Glomerular endothelial cell (primary cell): ENCODE measurements around the gene RHPN2. TPM values are rescaled to one million over a fixed set of nuclear protein-coding genes. Genes with fewer than 3 reads are reported as not detected.
"Not testable (repeated sequence)": the region's sequence is repeated elsewhere in the genome, so short reads cannot be mapped to it uniquely, and the experiment has no call there.

Experiments
- DNase-seq: peaks from one replicate; pipeline ENCODE4 v3.0.0-alpha.2; 2011; ENCODE audit warnings: low read depth, low spot score; ENCODE audit errors: extremely low read depth
- total RNA-seq: library from RNA; depleted of rRNA; stranded (reverse); fragments of >200 nt; gene quantifications from 2 replicates; pipeline ENCODE4 v1.2.3, GENCODE V29; 2015

RHPN2 gene
- total RNA-seq, 1 donor from 2014 or later = 2.8 TPM

- no peak for DNase-seq
Observed at GRCh38 chr19:33066543-33066942, 1.9 kb upstream of the RHPN2 start.

DNA sequence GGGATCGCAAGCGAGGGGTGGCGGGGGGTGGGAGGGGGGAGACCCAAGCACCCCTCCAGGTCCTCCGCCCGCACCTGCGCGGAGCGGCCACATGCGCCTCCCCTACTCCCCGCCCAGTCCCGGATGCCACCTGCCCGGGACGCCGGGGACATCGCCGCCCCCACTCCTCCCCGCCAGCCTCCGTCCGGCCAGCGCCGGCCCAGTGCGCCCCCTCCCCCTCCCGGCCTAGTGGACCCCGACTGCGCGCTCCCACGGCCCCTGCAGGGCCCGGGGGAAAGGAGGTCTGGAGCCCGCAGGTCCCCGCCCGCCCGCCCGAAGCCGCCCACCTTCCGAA, 263 bp downstream of the RHPN2 start:
- DNase-seq = no peak

DNA sequence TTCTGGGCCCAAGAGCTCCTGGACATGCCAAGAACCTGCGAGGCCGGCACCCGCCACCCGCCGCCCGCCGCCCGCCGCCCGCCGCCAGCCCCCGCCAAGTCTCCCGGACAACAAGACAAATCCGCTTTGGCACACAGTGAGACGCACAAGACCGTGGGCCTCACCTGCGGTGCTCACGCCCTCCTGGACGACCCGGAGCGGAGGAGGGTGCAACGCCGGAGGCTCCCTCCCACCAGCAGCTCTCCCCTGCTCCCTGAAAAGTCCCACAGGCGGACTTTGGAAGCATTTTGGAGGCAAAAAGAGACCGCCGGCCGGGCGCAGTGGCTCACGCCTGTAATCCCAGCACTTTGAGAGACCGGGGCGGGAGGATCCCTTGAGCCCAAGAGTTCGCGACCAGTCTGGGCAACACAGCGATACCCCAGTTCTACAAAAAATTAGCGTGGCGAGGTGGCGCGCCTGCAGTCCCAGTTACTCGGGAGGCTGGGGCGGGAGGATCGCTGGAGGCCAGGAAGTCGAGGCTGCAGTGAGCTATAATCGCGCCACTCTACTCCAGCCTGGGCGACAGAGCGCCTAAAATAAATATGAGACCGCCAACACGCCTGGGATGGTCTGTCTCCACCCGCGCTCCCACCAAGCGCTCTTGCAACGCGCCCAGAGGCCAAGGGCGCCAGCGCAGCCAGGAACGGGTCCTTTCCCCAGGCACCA, 783 bp downstream of the RHPN2 start:
- DNase-seq = no peak

DNA sequence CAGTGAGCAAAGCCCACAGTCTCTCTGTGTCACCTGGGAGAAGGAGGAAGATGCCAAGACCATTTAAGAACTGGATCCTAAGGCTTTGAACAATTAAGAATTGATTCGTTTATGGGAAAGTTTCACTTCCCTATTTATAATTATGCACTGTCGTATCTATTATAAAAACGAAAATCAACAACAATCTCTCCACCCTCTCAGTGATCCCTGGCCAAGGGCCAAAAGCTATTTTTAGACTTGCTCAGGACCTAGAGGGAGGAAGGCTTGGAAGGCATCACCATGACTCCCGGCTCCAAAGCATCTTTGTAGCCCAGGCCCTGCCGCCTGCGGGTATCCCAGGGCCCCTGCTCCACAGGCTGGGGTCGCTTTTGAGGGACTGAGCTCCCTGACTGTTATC, 1.3 kb downstream of the RHPN2 start:
- DNase-seq = no peak

DNA sequence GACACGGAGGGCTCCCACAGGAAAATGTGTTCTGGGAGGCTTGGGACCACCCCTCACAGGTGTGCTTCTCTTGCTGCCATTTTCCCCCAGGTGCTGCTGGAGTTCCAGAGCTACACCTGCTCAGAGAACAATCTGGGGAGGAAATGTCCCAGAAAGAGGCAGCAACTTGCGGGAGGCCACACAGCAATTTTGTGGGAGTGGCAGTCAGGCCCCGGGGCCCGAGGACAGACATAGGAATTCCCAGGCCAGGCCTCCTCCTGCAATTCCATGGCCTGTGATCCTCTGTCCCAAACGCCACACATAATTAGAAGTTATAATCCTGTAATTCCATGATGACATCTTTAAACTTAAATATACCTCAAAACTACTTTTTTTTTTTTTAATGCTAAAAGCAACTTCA, 1.8 kb downstream of the RHPN2 start:
- DNase-seq = no peak

DNA sequence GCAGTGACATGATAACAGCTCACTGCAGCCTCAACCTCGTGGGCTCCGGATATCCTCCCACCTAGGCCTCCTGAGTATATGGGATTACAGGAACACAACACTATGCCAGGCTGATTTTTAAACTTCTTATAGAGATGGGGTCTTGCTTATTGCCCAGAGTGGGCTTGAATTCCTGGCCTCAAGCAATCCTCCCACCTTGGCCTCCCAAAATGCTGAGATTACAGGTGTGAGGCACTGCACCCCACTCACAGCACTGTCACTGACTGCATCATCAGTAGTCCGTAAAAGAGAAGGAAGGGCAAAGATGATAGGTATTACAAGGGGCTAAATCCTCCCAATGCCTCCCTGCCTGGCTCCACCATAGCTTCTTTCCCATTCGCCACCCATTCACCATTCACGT, 4.1 kb downstream of the RHPN2 start:
- DNase-seq = no peak

DNA sequence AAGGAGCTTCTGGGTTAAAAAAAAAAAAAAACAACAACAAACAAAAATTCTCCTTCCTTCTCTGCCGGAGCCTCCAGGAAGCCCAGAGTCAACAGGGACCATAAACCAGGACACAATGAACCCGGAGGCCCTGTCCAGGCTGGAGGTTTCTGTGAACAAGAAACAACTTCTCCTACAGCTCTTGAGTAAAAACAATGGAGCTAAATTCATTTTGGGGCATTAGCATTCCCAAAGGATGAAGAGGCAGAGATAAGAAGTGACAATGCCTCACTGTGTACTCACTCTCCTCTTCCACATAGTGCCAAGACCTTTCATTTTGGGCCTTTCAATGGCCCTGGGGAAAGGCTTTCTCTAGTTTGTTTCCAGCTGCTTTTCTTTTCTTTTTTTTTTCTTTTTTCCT, 9.0 kb downstream of the RHPN2 start:
- DNase-seq = no peak

DNA sequence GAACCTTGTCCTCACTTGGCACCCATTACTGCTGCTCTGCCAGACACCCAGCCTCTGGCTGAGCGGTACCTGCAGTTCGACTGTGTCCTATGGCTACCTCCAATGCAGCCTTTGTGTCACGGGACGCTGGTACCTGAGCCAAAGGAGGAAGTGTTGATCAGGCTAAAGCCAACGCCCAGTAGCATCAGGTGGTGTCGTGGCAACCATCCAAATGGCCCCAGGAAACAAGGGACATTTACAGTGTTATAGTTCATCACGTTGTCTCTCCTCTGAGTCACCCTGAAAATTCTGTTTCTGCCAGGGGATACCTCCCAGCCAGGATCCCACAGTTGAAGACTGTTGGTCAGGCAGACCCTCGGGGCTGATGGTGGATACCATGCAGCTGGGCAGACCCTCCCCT, 10.1 kb downstream of the RHPN2 start:
- DNase-seq = no peak

DNA sequence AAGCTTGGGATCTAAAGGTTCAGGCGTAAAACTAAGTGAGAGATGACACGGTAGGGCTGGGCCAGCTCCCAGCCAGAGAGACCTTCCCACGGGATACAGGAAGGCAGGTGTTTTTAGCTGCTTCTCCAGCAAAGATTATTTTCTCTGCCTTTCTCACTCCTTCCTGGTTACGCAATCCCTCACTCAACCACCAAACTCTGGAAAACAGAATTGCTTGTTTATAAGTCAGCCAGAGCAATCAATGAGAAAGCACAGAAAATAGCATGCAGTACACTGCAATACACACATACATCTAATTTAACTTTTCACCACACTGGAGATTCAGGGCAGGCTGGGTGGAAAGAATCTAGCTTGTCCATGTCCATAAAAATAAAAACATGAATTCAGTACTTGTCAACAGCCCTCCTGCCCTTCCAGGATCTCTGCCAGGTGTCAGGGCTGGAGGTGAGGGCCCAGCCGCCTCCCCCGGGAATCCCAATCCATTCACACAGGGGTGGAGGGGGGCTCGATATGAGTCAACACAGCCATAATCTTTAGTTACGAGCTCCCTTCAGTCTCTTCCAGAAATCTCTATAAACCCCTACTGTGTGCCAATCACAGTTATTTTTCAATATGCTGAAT, 12.2 kb downstream of the RHPN2 start:
- no peak for DNase-seq

DNA sequence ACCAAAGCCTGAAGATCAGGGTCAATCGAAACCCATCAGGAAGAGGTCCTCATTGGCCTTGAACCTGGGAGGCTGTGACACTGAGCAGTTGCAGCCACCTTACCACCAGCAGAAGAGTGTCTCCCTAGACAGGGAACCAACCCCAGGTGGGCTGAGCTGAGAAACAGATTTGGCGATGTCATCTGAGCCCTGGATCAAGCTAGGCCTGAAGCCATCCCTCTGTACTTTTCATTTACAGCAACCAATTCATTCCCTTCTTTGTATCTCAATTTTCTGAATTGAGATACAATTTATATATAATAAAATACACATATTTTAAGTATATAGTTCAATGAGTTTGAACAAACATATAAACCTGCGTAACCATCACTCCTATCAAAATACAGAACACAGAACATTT, 14.6 kb downstream of the RHPN2 start:
- no peak for DNase-seq

DNA sequence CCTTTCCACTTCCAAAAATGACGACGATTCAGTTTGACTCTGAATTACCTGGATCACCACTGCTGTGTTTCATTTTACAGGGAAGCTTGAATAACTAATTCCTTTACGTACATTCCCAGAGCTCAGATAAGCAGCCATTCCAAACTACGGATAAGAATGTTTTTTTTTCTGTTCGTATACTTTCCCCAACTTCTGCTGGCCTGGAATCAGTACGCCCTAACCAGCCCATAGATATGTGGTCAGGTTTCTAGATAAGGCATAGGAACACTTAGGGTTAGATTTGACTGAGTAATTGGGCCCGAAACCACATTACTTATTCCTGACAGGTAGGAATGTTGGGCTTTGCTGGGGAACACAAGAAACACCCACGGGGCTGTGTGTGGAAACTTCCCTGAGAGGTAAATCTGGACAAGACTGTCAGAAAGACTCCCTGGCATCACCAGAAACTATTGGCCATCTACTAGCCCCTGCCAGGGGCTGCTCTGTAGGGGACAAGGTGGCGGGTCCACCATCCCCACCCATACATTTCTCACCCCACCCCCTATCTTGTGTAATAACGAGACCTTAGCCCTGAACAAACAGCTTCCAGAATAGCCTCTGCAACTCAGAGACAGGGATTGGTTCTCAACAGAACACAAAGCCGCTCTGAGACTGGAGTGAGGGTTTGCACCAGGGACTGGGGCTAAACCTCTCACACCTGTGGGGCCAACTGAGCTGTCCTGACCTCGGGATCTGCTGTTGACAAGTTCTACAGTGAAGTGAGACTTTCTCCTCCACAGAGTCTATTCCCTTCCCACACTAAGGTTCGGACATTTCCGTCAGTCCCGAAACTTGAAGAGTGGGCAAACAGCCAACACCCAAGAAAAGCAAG, 15.6 kb downstream of the RHPN2 start:
- DNase-seq = no peak

DNA sequence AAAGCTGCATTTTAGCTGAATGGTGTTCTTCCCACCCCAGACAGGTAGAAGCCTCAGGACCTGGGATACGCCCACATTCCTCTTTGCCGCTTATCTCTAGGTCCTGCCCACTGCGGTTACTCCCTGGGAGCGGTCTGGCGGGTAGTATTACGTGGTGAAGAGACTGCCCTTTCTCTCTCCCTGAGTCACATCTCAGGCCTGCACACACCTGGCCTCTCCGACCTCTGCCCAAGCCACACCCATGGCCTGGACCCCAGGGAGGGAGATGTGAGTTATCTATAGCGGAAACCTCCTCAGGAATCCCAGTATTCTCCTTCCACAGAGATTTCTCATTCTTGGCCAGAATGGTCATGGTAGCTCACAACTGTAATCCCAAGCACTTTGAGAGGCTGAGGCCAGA, 17.3 kb downstream of the RHPN2 start:
- no peak for DNase-seq

GRCh38 chr19:33041828-33042160, 22.9 kb downstream of the RHPN2 start:
- not testable (repeated sequence) for DNase-seq

DNA sequence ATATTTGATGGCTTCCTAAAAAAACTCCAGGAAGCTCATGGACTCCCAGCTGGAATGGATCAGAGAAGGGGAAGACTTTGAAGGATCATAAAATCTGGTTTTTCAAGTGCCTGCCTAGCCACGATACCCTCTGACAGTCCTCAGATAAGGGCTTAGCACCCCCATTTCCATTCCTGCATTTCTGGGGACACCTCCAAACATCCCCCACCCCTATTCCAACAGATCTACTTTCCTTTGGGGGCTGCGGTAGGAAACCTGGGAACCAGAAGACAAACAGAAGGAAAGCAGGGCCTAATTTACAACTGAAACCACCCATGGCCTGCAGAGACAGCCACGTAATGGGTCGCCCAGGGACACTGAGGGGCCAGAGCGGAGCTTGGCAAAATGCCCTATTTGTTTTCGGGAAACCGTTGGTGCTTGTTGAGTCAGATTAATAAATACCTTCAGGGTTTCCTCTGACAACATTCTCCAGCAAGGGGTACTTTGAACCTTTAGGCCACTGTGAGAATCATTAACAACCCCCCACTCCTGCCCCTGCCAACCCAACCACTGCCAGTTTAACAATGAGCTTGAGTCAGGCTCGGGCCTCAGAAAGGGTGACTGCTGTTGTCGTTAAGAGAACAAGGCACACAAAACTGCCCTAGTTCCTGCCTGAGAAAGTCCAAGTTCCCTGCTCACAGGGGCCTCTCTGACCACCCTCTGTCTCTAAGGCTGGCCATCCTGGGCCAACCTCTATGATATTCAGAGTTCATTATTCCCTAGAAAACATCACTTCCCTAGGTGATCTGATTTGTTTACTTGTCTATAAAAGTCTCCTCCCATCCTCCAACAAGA, 23.5 kb downstream of the RHPN2 start:
- peak; percentile 16 for DNase-seq

DNA sequence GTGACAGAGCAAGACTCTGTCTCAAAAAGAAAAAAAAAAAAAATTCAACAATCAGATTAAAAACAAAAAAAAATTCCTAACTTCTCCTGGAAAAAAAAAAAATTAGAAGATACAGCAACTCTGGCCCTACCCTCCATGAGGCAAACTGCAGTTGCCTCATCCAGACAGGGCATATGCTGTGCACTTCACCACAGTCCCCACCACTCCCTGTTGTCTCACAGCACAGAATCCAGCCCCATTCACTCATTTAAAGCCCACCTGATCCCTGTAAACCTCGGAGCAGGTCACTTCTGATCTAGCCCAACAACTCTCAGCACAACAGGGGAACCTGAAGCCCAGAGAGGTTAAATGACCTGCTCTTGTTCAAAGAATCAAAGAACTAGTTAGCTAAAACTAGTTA, 24.9 kb downstream of the RHPN2 start:
- DNase-seq = no peak

- no peak for DNase-seq
Observed at GRCh38 chr19:33039108-33039599, 25.5 kb downstream of the RHPN2 start.

DNA sequence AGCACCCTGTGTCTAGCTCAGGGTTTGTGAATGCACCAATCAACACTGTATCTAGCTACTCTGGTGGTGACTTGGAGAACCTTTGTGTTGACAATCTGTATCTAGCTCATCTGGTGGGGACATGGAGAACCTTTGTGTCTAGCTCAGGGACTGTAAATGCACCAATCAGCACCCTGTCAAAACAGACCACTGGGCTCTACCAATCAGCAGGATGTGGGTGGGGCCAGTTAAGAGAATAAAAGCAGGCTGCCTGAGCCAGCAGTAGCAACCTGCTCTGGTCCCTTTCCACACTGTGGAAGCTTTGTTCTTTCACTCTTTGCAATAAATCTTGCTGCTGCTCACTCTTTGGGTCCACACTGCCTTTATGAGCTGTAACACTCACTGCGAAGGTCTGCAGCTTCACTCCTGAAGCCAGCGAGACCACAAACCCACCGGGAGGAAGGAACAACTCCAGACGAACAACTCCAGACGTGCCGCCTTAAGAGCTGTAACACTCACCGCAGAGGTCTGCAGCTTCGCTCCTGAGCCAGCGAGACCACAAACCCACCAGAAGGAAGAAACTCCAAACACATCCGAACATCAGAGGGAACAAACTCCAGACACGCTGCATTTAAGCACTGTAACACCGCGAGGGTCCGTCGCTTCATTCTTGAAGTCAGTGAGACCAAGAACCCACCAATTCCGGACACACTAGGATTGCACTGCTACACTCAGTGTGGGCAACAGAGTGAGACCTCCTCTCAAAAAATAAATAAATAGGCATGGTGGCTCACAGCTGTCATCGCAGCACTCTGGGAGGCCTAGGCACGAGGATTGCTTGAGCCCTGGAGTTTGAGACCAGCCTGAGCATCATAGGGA, 27.3 kb downstream of the RHPN2 start:
- DNase-seq = not testable (repeated sequence)

DNA sequence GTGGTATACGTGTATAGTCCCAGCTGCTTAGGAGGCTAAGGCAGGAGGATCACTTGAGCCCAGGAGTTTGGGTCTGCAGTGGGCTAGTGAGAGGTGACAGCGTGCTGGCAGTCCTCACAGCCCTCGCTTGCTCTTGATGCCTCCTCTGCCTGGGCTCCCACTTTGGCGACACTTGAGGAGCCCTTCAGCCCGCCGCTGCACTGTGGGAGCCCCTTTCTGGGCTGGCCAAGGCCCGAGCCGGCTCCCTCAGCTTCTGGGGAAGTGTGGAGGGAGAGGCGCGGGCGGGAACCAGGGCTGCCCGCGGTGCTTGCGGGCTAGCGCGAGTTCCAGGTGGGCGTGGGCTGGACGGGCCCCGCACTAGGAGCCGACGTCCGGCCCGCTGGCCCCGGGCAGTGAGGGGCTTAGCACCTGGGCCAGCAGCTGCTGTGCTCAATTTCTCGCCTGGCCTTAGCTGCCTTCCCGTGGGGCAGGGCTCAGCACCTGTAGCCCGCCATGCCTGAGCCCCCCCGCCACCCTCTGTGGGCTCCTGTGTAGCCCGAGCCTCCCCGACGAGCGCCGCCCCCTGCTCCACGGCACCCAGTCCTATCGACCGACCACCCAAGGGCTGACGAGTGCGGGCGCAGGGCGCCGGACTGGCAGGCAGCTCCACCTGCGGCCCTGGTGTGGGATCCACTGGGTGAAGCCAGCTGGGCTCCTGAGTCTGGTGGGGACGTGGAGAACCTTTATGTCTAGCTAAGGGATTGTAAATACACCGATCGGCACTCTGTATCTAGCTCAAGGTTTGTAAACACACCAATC, 28.1 kb downstream of the RHPN2 start:
- not testable (repeated sequence) for DNase-seq

DNA sequence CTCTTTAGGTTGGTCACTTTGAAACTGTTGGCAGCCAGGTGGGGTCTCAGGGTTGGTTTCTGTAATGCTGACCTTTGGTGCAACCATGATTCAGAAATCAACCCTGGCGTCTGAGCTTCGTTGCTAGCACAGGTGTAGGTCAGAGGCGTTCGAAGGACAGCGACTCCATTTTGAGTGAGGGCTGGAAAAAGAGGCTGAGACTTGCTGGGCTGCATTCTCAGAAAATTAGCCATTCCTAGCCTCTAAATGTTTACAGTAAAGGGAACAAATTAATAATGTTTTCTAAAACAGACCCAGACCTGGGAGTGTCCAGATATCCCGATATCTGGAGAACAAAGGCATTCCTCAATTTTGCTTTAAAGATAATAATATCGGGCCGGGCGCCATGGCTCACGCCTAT, 29.2 kb downstream of the RHPN2 start:
- no peak for DNase-seq
